DND-41 (cell line): Measurements from ENCODE around the gene WNK1.

Source experiments
- ATAC-seq: fragments of 200-7000 bp; cut with Tn5 transposase; 3 replicates; pipeline ENCODE4 v1.9.1; 2021; ENCODE audit warnings: low read depth; ENCODE audit not compliant: insufficient read depth
- DNase-seq: peaks from one replicate; pipeline ENCODE4 v3.0.0-alpha.2; 2020
- H2AFZ ChIP-seq: 2 replicates; pipeline ENCODE4 v1.6.0; 2012; ENCODE audit warnings: low read depth, low read length
- H3K27ac ChIP-seq: 2 replicates; pipeline ENCODE4 v1.5.1; 2012; ENCODE audit warnings: low read length, inconsistent platforms
- H3K27me3 ChIP-seq: fragments of 200-600 bp; sonication (generic); 2 replicates; pipeline ENCODE4 v1.6.0; 2012; ENCODE audit warnings: low read length, mild to moderate bottlenecking, inconsistent platforms; ENCODE audit not compliant: insufficient read depth, poor library complexity
- H3K36me3 ChIP-seq: 2 replicates; pipeline ENCODE4 v1.5.1; 2012; ENCODE audit warnings: low read length, inconsistent platforms; ENCODE audit not compliant: insufficient read depth
- H3K4me1 ChIP-seq: 2 replicates; pipeline ENCODE4 v1.5.1; 2012; ENCODE audit warnings: mild to moderate bottlenecking, low read length; ENCODE audit not compliant: insufficient read depth
- H3K4me2 ChIP-seq: 2 replicates; pipeline ENCODE4 v1.6.0; 2012; ENCODE audit warnings: mild to moderate bottlenecking, moderate library complexity, low read length, inconsistent platforms; ENCODE audit not compliant: insufficient read depth
- H3K4me3 ChIP-seq, 2 experiments: fragments of 200-600 bp in 1 of 2; shearing (Covaris generic) in 1 of 2; 2 replicates each; pipeline ENCODE4 v1.5.1; 2012 to 2016; ENCODE audit warnings: inconsistent platforms in 2 of 2, low read length in 2 of 2, mild to moderate bottlenecking in 2 of 2, low read depth in 1 of 2, moderate library complexity in 1 of 2
- H3K79me2 ChIP-seq: 2 replicates; pipeline ENCODE4 v1.6.0; 2012; ENCODE audit warnings: low read length, inconsistent platforms; ENCODE audit not compliant: insufficient read depth
- H3K9ac ChIP-seq: 2 replicates; pipeline ENCODE4 v1.6.0; 2012; ENCODE audit warnings: low read depth, mild to moderate bottlenecking, inconsistent platforms, low read length, moderate library complexity
- H3K9me3 ChIP-seq: 2 replicates; pipeline ENCODE4 v1.5.1; 2012; ENCODE audit warnings: low read length, moderate library complexity, mild to moderate bottlenecking, inconsistent platforms; ENCODE audit not compliant: insufficient read depth, severe bottlenecking
- H4K20me1 ChIP-seq: 2 replicates; pipeline ENCODE4 v1.6.0; 2012; ENCODE audit warnings: low read length; ENCODE audit not compliant: insufficient read depth
- CTCF ChIP-seq: IDR thresholded peaks from 2 replicates; pipeline ENCODE4 v1.5.1; 2012; ENCODE audit warnings: borderline replicate concordance, low read length, moderate library complexity, mild to moderate bottlenecking; ENCODE audit not compliant: poor library complexity, severe bottlenecking; ENCODE audit errors: extremely low read depth
- EZH2 ChIP-seq: IDR thresholded peaks from 3 replicates; pipeline ENCODE4 v1.6.1; 2012; ENCODE audit warnings: borderline replicate concordance, low read depth, mild to moderate bottlenecking, moderate library complexity, low read length, inconsistent platforms; ENCODE audit not compliant: severe bottlenecking

WNK1 gene

GRCh38 chr12:851913-852312 lies 99.5 kb downstream of the WNK1 start:
- Histone ChIP-seq H3K27ac (no peak overlapping the region), H3K9me3 (no peaks in the 10 kb centered on the region), H3K36me3 (peaks cover 28% of the 10 kb centered on the region), H3K4me2 (no peak overlapping the region), H3K27me3 (no peaks in the 10 kb centered on the region), H3K4me3 (no peak overlapping the region), H4K20me1 (peaks cover 25% of the 10 kb centered on the region; the same call in 1 of the 2 replicates), H3K4me1 (no peaks in the 10 kb centered on the region), H2AFZ (no peak overlapping the region), H3K79me2 (peaks cover 73% of the 10 kb centered on the region), H3K9ac (no peak overlapping the region)
- DNase-seq (no peak), ATAC-seq (no peak)
- no peak for TF ChIP-seq CTCF
- TF ChIP-seq EZH2 = no peak

GRCh38 chr12:852864-853263 lies 100.5 kb downstream of the WNK1 start:
- Histone ChIP-seq H3K27me3 (no peaks in the 10 kb centered on the region), H3K36me3 (peaks cover 37% of the 10 kb centered on the region), H3K4me2 (no peak overlapping the region), H3K4me1 (no peaks in the 10 kb centered on the region), H3K79me2 (peaks cover 63% of the 10 kb centered on the region), H3K4me3 (no peak overlapping the region), H3K9me3 (no peaks in the 10 kb centered on the region), H4K20me1 (peaks cover 25% of the 10 kb centered on the region; the same call in 1 of the 2 replicates), H2AFZ (no peak overlapping the region), H3K27ac (no peak overlapping the region), H3K9ac (no peak overlapping the region)
- DNase-seq (no peak), ATAC-seq (no peak)
- TF ChIP-seq CTCF (no peak), EZH2 (no peak)

- Histone ChIP-seq H3K36me3 (peaks cover 75% of the 10 kb centered on the region), H2AFZ (no peak overlapping the region), H3K4me3 (no peak overlapping the region), H4K20me1 (peaks cover 12% of the 10 kb centered on the region; the same call in 1 of the 2 replicates), H3K27me3 (no peaks in the 10 kb centered on the region), H3K4me2 (no peak overlapping the region), H3K79me2 (peaks cover 28% of the 10 kb centered on the region), H3K27ac (no peak overlapping the region), H3K4me1 (no peaks in the 10 kb centered on the region), H3K9ac (no peak overlapping the region), H3K9me3 (no peaks in the 10 kb centered on the region)
- no peak for TF ChIP-seq CTCF
- no peak for TF ChIP-seq EZH2
- DNase-seq (no peak), ATAC-seq (no peak)
Observed at GRCh38 chr12:857611-858010, 105.2 kb downstream of the WNK1 start.
